ENCODE data around the gene SPTBN2. TPM values are rescaled to one million over a fixed set of nuclear protein-coding genes. Genes with fewer than 3 reads are reported as not detected.
A peak's percentile ranks its signal among the peaks of the same experiment; 100 is the strongest.

SPTBN2 gene
- total RNA-seq, 2 donors from 2014 or later = 3.3 to 7.7 TPM

DNA sequence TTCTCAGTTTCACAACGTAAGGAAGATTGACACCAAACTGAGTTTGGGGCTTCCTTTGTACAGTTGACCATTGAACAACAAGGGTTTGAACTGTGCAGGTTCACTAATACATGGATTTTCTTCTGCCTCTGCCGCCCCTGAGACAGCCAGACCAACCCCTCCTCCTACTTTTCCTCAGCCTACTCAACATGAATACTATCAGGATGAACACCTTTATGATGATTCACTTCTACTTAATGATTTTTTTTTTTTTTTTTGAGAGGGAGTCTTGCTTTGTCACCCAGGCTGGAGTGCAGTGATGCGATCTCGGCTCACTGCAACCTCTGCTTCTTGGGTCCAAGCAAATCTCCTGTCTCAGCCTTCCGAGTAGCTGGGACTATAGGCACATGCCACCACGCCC, 75.9 kb downstream of the SPTBN2 start:
- DNase-seq (ENCODE audit: low spot score) = no peak
- no peaks in the 10 kb centered on the region for H3K4me1 ChIP-seq
- H3K27ac ChIP-seq = no peak overlapping the region
- H3K36me3 ChIP-seq = peaks cover 24% of the 10 kb centered on the region
- H3K9me3 ChIP-seq = no peaks in the 10 kb centered on the region
- TF ChIP-seq, protein P1, sequence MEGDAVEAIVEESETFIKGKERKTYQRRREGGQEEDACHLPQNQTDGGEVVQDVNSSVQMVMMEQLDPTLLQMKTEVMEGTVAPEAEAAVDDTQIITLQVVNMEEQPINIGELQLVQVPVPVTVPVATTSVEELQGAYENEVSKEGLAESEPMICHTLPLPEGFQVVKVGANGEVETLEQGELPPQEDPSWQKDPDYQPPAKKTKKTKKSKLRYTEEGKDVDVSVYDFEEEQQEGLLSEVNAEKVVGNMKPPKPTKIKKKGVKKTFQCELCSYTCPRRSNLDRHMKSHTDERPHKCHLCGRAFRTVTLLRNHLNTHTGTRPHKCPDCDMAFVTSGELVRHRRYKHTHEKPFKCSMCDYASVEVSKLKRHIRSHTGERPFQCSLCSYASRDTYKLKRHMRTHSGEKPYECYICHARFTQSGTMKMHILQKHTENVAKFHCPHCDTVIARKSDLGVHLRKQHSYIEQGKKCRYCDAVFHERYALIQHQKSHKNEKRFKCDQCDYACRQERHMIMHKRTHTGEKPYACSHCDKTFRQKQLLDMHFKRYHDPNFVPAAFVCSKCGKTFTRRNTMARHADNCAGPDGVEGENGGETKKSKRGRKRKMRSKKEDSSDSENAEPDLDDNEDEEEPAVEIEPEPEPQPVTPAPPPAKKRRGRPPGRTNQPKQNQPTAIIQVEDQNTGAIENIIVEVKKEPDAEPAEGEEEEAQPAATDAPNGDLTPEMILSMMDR (IDR thresholded peaks at IDR 0.05) = no peak
- H3K27me3 ChIP-seq = no peaks in the 10 kb centered on the region
- H3K4me3 ChIP-seq = no peak overlapping the region

DNA sequence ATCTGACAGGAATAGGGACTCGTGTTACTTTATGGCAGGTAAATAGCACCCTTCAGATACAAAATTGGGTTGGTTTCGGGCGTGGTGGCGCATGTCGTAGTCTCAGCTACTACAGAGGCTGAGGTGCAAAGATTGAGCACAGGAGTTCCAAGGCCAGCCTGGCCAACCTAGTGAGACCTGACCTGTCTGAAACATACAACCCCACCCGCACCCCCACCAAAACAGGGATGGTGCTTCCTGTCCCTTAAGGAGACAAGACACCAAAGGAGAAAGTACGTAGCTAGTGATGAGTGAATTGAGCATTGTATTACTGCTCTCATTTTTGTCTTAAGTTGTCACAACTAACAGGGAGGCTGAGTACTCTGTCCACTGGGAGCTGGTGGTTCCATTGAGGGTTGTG, 76.4 kb downstream of the SPTBN2 start:
- Histone ChIP-seq H3K27me3 (no peaks in the 10 kb centered on the region), H3K4me3 (no peak overlapping the region), H3K36me3 (peaks cover 26% of the 10 kb centered on the region), H3K4me1 (no peaks in the 10 kb centered on the region), H3K9me3 (no peaks in the 10 kb centered on the region), H3K27ac (no peak overlapping the region)
- DNase-seq (ENCODE audit: low spot score) = no peak
- TF ChIP-seq, protein P1 (IDR thresholded peaks at IDR 0.05) = no peak

DNA sequence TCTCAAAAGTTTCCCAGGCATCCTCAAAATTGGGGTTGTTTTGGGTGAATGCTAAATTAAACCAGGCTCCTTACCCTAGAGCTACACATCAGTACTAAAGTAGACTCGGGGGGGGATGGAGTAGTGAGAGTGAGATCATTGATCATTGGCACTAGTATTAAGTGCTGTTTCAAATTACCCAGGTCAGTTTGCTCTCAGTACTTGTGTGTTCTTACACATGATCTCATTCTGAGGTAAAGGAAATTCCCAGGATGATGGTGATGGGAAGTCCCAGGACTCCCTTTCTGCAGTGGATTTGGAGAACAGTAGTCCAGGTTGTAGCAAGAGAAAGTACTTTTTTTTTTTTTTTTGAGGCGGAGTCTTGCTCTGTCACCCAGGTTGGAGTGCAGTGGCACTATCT, 78.0 kb downstream of the SPTBN2 start:
- TF ChIP-seq, protein P1 (IDR thresholded peaks at IDR 0.05) = no peak
- DNase-seq (ENCODE audit: low spot score) = no peak
- no peak overlapping the region for H3K27ac ChIP-seq

DNA sequence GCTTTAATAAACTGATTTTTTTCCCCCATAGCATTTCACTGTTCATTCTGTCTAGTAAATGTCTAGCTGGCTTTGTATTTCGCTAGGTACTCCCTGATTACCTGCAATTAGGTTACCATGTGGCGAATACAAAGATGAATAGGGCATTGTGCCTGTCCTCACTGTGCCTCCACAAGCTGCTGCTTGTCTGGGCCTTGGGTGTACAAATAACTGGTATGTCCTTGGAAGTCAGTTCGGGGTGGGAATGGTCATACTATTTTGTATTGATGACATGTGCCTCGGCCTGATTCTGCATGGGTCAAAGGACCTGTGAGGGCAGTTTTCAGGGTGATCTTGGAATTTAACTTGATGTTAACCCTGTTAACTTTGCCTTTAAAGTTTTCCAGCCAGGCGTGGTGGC, 79.1 kb downstream of the SPTBN2 start:
- TF ChIP-seq, protein P1 (IDR thresholded peaks at IDR 0.05) = no peak
- peaks cover 52% of the 10 kb centered on the region for H3K36me3 ChIP-seq

More for the DNA sequence above, 78.0 kb downstream of the SPTBN2 start:
- Histone ChIP-seq H3K4me3 (no peak overlapping the region), H3K27me3 (no peaks in the 10 kb centered on the region), H3K36me3 (peaks cover 41% of the 10 kb centered on the region), H3K9me3 (no peaks in the 10 kb centered on the region), H3K4me1 (peaks cover 0 to 9% of the 10 kb centered on the region in 2 donors)

DNA sequence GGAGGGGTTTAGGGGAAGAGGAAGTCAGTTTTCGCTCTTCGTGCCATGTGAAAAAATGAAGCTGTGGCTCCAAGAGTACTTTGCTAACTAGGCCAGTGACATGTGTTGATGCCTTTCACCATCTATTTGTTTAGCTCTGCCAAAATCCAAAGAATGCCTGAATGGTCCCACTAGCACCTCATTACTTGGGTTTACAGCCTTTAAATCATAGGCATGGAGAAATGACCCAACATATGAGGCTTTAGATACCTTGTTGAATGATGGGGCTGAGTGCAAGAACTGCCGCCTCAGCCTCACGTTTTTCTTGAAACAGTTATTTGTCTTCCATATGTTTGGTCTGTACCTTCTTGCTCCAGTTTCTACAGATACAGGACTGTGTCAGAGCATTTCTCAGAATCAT, 82.2 kb downstream of the SPTBN2 start:
- Histone ChIP-seq H3K4me1 (peaks cover 0 to 51% of the 10 kb centered on the region in 2 donors), H3K4me3 (no peak overlapping the region), H3K27me3 (no peaks in the 10 kb centered on the region), H3K9me3 (no peaks in the 10 kb centered on the region), H3K36me3 (peaks cover 70% of the 10 kb centered on the region), H3K27ac (no peak overlapping the region)
- TF ChIP-seq, protein P1 (IDR thresholded peaks at IDR 0.05) = no peak
- no peak for DNase-seq (ENCODE audit: low spot score)

More for the DNA sequence above, 79.1 kb downstream of the SPTBN2 start:
- Histone ChIP-seq H3K4me3 (no peak overlapping the region), H3K27ac (no peak overlapping the region), H3K27me3 (no peaks in the 10 kb centered on the region), H3K4me1 (peaks cover 0 to 20% of the 10 kb centered on the region in 2 donors), H3K9me3 (no peaks in the 10 kb centered on the region)
- DNase-seq (ENCODE audit: low spot score) = no peak

DNA sequence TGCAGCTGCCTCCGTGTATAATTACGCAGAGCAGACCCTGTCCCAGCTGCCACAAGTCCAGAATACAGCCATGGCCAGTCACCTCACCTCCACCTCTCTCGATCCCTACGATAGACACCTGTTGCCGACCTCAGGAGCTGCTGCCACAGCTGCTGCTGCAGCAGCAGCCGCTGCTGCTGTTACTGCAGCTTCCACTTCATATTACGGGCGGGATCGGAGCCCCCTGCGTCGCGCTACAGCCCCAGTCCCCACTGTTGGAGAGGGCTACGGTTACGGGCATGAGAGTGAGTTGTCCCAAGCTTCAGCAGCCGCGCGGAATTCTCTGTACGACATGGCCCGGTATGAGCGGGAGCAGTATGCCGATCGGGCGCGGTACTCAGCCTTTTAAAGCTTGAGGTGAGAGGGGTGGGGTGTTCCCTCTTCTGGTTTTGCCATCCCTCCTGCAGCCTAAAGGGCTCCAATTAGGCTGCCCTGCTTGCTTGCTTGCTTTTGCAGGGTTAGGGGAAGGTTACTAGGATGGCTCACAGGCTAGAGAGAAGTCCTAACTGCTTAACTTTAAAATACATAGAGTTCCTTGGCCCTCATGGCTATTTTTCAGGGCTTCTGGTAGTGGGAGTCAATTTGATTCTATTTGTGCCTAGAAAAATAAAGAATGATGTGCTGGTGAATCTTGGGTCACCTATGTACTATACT, 85.1 kb downstream of the SPTBN2 start:
- Histone ChIP-seq H3K4me3 (peak overlapping the region in 1 of 2 donors; percentile 7), H3K27me3 (no peaks in the 10 kb centered on the region), H3K27ac (no peak overlapping the region), H3K9me3 (no peaks in the 10 kb centered on the region), H3K4me1 (peaks cover 0 to 74% of the 10 kb centered on the region in 2 donors), H3K36me3 (peaks cover 73% of the 10 kb centered on the region)
- TF ChIP-seq, protein P1 (IDR thresholded peaks at IDR 0.05) = no peak
- no peak for DNase-seq (ENCODE audit: low spot score)

Data from right atrium auricular region (tissue), 2 donors.